Measurements from ENCODE around the gene ZFAND2A. TPM values are rescaled to one million over a fixed set of nuclear protein-coding genes. Genes with fewer than 3 reads are reported as not detected.

Gene ZFAND2A
- total and polyA plus RNA-seq, 2 donors (not counting 3 experiments of a cell fraction or from before 2014, with no cell fraction given), result 31.8 to 40.6 TPM

DNA sequence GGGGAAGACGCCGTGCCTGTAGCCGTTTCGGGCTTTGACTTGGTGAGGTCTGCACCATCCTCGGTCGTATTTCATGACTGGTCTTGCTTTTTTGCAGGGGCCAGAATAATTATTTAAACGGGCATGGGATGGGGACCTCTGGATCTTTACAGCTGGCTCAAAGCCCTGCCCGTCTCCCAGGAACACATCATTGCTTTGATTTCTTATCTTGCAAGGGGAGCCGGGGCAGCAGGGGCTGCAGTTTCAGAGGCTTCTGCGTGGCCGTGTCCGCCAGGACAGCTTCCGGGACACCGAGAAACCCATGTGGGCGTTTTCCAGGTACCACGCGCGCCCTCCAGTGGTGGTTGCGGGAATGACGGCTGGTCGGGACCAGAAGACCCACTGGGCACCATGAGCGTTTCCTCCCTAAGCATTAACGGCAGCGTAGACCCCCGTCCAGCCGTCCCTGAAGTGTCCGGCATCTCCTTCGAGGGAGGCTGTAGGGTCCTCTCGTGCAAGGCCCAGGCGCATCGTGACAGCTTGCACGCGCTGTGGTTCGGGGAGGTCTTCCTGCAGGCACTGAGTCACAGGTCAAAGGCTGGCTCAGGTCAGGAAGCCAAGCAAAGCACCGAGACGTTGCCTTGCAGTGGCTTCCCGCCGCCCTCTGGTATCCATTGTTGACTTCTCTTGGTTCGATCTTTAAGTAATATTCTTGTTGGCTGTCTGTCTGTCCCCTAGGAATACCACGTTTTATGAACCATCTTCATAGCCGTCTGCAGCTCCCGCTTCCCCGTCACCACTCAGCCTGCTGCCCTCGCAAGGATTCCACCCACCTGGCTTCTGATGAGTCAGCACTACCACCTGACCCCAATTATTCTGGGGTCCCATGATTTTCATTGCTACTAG, 16.2 kb upstream of the ZFAND2A start:
- Histone ChIP-seq H3K4me1 (ENCODE audit: control insufficient read depth, extremely low read depth, insufficient read depth, low read length) (peaks cover 14% of the 10 kb centered on the region), H3K4me2 (ENCODE audit: insufficient read depth, low read length) (peak overlapping the region; percentile 45), H4K20me1 (replicated peaks; ENCODE audit: control insufficient read depth, extremely low read depth, insufficient read depth, low read length) (no peaks in the 10 kb centered on the region), H3K27me3 (ENCODE audit: control insufficient read depth in 2 of 2, insufficient read depth in 2 of 2, low read length in 2 of 2) (no peaks in the 10 kb centered on the region), H3K9me3 (replicated peaks; ENCODE audit: control insufficient read depth, insufficient read depth, low read length) (no peaks in the 10 kb centered on the region), H3K27ac (ENCODE audit: insufficient read depth, low read depth, low read length) (peak overlapping the region; percentile 20), H2AFZ (ENCODE audit: low read depth, low read length) (peak overlapping the region; percentile 91), H3K9me1 (replicated peaks; ENCODE audit: control insufficient read depth, extremely low read depth, insufficient read depth, low read length) (no peaks in the 10 kb centered on the region), H3K36me3 (ENCODE audit: control insufficient read depth in 2 of 2, extremely low read depth in 1 of 2, insufficient read depth in 2 of 2, low read length in 2 of 2) (no peaks in the 10 kb centered on the region), H3K9ac (replicated peaks; ENCODE audit: extremely low read depth, insufficient read depth, low read length) (no peak overlapping the region), H3K4me3 (replicated peaks in 1 of 3; ENCODE audit: insufficient read depth in 1 of 3, low read depth in 1 of 3, low read length in 3 of 3) (peak overlapping the region in 2 of 3 experiments; percentile 17 to 22), H3K79me2 (ENCODE audit: control insufficient read depth, insufficient read depth, low read length) (no peaks in the 10 kb centered on the region)
- dilution Hi-C loops (cut with MboI; ENCODE audit: extremely low pct_ligation_motif_present, low sequenced_read_pairs) (no loop called here), intact Hi-C loops (cut with micrococcal nuclease) (loop anchor here (1.0 to 2.0 kb wide), 4 partner anchors 15 to 267 kb away; partner anchors contain the start of gene ZFAND2A)
- POLR2A ChIA-PET, result interaction anchor here (1.0 kb wide), 1 partner anchor 16 kb away, joined by 3 read pairs; no protein-coding TSS in a partner anchor
- DNase-seq (ENCODE audit: low read depth, low spot score) (peak; percentile 80), FAIRE-seq (peak; percentile 85)
- TF ChIP-seq, protein P1, sequence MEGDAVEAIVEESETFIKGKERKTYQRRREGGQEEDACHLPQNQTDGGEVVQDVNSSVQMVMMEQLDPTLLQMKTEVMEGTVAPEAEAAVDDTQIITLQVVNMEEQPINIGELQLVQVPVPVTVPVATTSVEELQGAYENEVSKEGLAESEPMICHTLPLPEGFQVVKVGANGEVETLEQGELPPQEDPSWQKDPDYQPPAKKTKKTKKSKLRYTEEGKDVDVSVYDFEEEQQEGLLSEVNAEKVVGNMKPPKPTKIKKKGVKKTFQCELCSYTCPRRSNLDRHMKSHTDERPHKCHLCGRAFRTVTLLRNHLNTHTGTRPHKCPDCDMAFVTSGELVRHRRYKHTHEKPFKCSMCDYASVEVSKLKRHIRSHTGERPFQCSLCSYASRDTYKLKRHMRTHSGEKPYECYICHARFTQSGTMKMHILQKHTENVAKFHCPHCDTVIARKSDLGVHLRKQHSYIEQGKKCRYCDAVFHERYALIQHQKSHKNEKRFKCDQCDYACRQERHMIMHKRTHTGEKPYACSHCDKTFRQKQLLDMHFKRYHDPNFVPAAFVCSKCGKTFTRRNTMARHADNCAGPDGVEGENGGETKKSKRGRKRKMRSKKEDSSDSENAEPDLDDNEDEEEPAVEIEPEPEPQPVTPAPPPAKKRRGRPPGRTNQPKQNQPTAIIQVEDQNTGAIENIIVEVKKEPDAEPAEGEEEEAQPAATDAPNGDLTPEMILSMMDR (IDR thresholded peaks at IDR 0.05; ENCODE audit: extremely low read depth in 1 of 2, insufficient read depth in 1 of 2, low read depth in 1 of 2, low read length in 2 of 2), result peak; percentile 97 to 98
- peak; percentile 38 for TF ChIP-seq POLR2AphosphoS5 (IDR thresholded peaks at IDR 0.05; ENCODE audit: insufficient read depth, low read depth, low read length)
- peak; percentile 65 for TF ChIP-seq FOS (IDR thresholded peaks at IDR 0.05; ENCODE audit: borderline replicate concordance, insufficient read depth, low read length)
- TF ChIP-seq MYC (IDR thresholded peaks at IDR 0.05; ENCODE audit: low read depth, low read length), result no peak
- peak; percentile 2 for TF ChIP-seq JUN (IDR thresholded peaks at IDR 0.05; ENCODE audit: borderline replicate concordance, insufficient read depth, insufficient read length, low read depth)
- TF ChIP-seq EZH2 (IDR thresholded peaks at IDR 0.05; ENCODE audit: borderline replicate concordance, low read depth, low read length, severe bottlenecking), result no peak
- TF ChIP-seq POLR2A (IDR thresholded peaks at IDR 0.05; ENCODE audit: low read depth, low read length), result no peak
- TF ChIP-seq, protein P2, sequence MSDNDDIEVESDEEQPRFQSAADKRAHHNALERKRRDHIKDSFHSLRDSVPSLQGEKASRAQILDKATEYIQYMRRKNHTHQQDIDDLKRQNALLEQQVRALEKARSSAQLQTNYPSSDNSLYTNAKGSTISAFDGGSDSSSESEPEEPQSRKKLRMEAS (IDR thresholded peaks at IDR 0.05; ENCODE audit: insufficient read depth, insufficient read length), result no peak
- no peak for TF ChIP-seq GATA2 (IDR thresholded peaks at IDR 0.05; ENCODE audit: insufficient read depth, insufficient read length, low read depth, low read length)
- no TSS peak for BruUV-seq (replicated peaks)
- CTCF ChIA-PET, result interaction anchor here (0.6 to 3.0 kb wide), 40 partner anchors 8 to 340 kb away, joined by 3 to 32 read pairs (median 4); partner anchors contain the start of genes COX19 and ZFAND2A
